Brain microvascular endothelial cell (primary cell): ENCODE data around the gene CLDN10.

Experiments
- DNase-seq: peaks from one replicate; pipeline ENCODE4 v3.0.0-alpha.2; 2020
- H3K27ac ChIP-seq: fragments of 250-450 bp; sonication (Bioruptor Pico); 2 replicates; pipeline ENCODE4 v1.5.1; 2020; ENCODE audit warnings: mild to moderate bottlenecking, moderate library complexity
- H3K27me3 ChIP-seq: fragments of 250-450 bp; sonication (Bioruptor Pico); replicated peaks from 2 replicates; pipeline ENCODE4 v1.5.1; 2020; ENCODE audit warnings: mild to moderate bottlenecking
- H3K36me3 ChIP-seq: fragments of 250-450 bp; sonication (Bioruptor Pico); replicated peaks from 2 replicates; pipeline ENCODE4 v1.5.1; 2020; ENCODE audit warnings: mild to moderate bottlenecking
- H3K4me3 ChIP-seq: 2 replicates; pipeline ENCODE4 v1.5.1; 2011; ENCODE audit warnings: low read depth, mild to moderate bottlenecking, control low read depth, low read length, moderate library complexity
- CTCF ChIP-seq: IDR thresholded peaks from 2 replicates; pipeline ENCODE4 v1.5.1; 2011; ENCODE audit warnings: low read depth, mild to moderate bottlenecking, moderate library complexity, low read length, control low read depth, inconsistent platforms; ENCODE audit errors: missing control alignments
- in situ Hi-C: cut with HindIII; loops from 2 replicates; pipeline ENCODE4 v1.10.0; 2017; ENCODE audit warnings: low sequenced_read_pairs, low pct_ligation_motif_present

The CLDN10 gene

DNA sequence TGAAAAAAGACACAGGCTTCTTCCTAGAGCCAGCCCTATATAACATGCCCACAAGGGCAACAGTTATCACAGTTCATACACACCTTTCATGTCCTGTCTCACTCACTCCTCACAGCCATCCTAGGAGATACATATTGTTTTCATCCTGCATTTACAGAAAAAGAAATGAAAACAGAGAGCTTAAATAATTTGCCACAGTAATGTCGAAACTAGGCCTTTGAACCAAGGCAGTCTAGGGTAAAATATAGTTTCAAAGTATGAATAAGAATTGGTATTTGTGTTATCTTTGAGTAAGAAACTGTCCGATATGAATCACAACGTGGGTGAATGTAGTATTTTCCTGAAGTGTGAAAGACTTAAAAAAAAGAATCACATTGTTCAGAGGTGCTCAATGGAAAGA is 26.8 kb downstream of the CLDN10 start:
- Histone ChIP-seq H3K4me3 (no peak overlapping the region), H3K27me3 (no peaks in the 10 kb centered on the region)

DNA sequence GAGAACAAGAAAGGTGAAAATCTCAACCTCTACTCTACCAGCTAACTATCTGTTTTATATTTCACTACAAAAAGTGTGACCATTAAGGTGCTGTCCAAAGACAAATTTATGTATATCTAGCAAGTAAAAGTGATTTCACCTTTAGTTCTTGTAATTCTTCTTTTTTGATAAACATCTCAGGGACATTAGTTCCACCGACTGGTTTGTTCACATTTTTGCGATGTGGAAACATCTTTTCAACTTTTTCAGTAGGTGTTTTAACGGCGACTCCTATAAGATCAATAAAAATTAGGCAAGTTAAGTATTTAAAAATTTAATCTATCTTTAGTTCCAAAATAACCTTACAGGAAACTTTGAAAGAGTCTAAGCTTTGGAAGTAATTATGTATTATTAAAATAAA is 33.3 kb downstream of the CLDN10 start:
- H3K36me3 ChIP-seq, result peaks cover 56% of the 10 kb centered on the region
- no peaks in the 10 kb centered on the region for H3K27me3 ChIP-seq
- H3K4me3 ChIP-seq, result no peak overlapping the region
- H3K27ac ChIP-seq, result no peak overlapping the region
- no peak for TF ChIP-seq CTCF
- DNase-seq, result no peak
- in situ Hi-C loops, result no loop called here

More for the DNA sequence above, 26.8 kb downstream of the CLDN10 start:
- Histone ChIP-seq H3K27ac (no peak overlapping the region), H3K36me3 (peaks cover 32% of the 10 kb centered on the region)
- no peak for TF ChIP-seq CTCF
- in situ Hi-C loops, result no loop called here
- no peak for DNase-seq

- no peak overlapping the region for H3K4me3 ChIP-seq
- H3K27ac ChIP-seq, result no peak overlapping the region
- H3K36me3 ChIP-seq, result peaks cover 48% of the 10 kb centered on the region
- no peak for DNase-seq
- in situ Hi-C loops, result no loop called here
- TF ChIP-seq CTCF, result no peak
- no peaks in the 10 kb centered on the region for H3K27me3 ChIP-seq
Observed at GRCh38 chr13:95588134-95588533, 35.6 kb downstream of the CLDN10 start.

GRCh38 chr13:95588721-95589120 is 36.2 kb downstream of the CLDN10 start:
- no peak for DNase-seq
- Histone ChIP-seq H3K27me3 (no peaks in the 10 kb centered on the region), H3K4me3 (no peak overlapping the region), H3K36me3 (peaks cover 49% of the 10 kb centered on the region), H3K27ac (no peak overlapping the region)
- no peak for TF ChIP-seq CTCF
- in situ Hi-C loops, result no loop called here

- no peak for TF ChIP-seq CTCF
- Histone ChIP-seq H3K36me3 (peaks cover 17% of the 10 kb centered on the region), H3K27ac (no peak overlapping the region), H3K27me3 (no peaks in the 10 kb centered on the region), H3K4me3 (no peak overlapping the region)
- in situ Hi-C loops, result no loop called here
- DNase-seq, result no peak
Observed at GRCh38 chr13:95593462-95593861, 40.9 kb downstream of the CLDN10 start.

DNA sequence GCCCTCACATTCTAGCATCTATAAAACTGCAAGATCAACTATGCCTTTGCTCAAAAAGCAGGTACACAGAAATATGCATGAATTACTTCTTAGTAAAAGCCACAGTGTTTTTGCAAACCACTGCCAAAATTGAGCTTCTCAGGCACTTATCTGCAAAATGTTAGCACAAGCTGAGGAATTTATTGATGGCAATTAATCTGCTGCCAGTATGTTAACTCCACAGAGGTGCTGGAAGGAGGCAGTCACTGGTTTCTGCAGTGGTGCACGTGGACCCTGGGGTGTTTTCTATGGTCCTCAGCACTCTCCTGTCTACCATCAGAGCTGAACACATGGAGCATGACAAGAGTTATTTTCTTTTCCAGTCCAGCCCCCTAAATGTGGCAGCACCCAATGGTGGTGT is 44.2 kb downstream of the CLDN10 start:
- no peaks in the 10 kb centered on the region for H3K27me3 ChIP-seq
- peaks cover 22% of the 10 kb centered on the region for H3K36me3 ChIP-seq
- DNase-seq, result no peak
- no peak overlapping the region for H3K27ac ChIP-seq
- H3K4me3 ChIP-seq, result no peak overlapping the region
- no peak for TF ChIP-seq CTCF
- in situ Hi-C loops, result no loop called here
